Activated naive CD4-positive, alpha-beta T cell treated with Interleukin-2 at 50 U/mL for 16 hours (primary cell): ENCODE measurements around the gene ETFDH.
"Not testable (repeated sequence)": the region's sequence is repeated elsewhere in the genome, so short reads cannot be mapped to it uniquely, and the experiment has no call there.

Source experiments
- DNase-seq: peaks from one replicate; pipeline ENCODE4 v3.0.0-alpha.2; 2020

ETFDH gene

DNA sequence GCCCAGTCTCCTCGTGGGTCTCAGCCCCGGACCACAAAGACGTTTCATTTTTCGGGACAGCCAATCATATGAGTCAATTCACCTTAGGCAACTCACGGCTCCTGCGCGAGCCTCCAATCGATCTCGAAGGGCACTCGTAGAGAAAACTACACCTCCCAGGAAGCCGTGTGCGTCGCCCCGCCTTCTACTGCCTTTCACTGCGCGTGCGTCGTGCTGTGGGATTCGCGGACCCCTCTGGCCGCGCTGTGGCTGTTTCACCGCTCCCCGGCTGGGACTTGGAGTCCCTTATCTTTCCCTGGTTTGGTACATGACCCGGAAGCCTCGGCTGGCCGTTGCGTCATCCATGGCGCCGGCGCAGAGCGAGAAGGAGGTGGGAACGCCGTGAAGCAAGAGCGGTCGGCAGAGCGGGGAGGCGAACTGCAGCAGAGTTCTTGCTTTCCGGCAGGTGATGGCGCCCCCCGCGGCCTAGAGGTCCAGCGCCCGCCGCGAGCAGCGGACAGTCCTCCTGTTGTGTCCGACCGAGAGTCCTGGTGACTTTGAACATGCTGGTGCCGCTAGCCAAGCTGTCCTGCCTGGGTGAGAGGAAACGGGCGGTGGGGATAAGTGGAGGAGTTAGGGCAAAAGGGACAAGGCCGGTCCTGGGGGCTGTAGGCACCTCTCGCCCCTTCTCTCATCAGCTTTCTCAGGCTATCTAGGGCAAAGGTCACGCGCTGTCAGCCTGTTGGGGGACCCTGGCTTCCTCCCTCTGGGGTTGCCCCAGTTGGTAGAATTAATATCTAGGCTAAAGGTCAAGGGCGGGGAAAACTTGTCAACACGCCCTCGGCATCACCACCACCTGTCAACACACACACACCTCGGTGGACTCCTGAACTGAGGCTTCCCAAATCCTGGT lies at the start of gene ETFDH:
Gene ETFDH, plus strand, starts transcription at position 382 of the 892 bp plus-strand sequence. Its CDS starts 161 bp downstream, at position 543.
- DNase-seq = peak; percentile 99

DNA sequence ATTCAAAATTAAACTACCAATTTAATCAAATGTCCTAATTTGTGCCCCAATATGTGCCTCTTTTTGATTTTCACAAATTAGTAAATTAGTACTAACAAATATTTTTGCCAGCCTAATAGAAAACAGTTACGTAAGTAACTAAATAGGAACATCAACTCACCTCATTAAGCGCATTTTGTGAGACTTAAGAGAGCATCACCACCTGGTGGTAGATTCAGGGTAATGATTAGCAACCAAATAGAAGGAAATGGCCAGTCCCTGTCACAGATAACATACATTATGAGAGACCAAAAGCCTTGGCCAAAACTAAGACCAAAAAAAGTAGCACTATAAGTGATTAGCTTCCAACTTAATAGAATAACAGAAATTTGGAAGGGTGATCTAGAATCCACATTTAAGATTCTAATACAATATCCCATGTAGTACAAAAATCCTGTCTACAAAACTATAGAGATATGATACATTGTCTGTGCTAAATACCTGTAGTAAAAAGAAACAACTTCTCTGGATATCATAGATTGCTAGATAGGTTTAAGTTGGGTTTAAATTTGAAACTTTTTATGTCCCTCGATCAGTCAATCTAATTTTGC lies 47.1 kb upstream of the ETFDH start:
- no peak for DNase-seq

DNA sequence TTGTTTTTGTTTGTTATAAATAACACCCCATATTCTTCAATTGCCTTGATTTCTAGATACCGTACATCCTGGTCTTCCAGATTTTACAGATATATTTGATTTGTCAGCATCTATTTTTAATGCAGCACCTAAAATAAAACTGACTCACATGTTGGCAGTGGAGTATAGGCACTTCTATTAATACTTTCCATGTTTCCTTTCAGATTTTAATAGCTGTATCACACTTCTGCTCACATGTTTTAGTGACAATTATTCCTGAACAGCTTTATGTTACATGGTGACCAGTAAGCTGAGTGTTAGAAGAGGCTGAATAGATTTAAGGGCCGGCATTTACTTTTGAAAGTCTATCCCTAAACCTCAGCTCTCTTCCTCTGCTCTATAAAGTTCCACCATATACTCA lies 46.6 kb upstream of the ETFDH start:
- DNase-seq = no peak

DNA sequence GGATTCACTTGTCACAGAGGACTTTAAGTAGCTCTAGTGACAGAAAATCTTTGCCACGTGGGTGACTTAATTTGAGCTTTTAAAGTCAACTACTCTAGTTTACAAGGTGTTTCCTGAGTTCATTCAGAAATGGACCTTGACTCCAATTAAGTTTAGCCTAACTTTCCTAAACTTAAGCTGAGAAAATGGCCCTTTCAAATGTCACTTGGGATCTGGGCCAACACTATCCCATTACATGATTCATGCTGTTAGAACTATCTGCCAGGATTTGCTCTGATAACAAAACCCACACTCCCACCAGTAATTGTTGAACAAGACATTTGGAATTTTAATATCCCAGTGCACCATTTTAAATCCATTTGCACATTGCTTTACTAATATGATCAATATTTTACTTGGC lies 41.2 kb upstream of the ETFDH start:
- no peak for DNase-seq

DNA sequence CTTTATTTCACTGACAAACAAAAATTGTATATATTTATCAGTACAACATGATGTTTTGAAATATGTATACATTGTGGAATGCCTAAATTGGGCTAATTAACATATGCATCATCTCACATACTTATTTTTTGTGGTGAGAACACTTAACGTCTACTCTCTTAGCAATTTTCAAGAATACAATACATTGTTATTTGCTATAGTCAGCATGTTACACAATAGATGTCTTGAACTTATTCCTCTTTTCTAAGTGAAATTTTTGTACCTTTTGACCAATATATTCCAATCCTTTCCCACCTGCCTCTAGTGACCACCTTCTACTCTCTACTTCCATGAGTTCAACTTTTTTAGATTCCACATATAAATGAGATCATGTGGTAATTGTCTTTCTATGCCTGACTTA lies 35.5 kb upstream of the ETFDH start:
- no peak for DNase-seq

DNA sequence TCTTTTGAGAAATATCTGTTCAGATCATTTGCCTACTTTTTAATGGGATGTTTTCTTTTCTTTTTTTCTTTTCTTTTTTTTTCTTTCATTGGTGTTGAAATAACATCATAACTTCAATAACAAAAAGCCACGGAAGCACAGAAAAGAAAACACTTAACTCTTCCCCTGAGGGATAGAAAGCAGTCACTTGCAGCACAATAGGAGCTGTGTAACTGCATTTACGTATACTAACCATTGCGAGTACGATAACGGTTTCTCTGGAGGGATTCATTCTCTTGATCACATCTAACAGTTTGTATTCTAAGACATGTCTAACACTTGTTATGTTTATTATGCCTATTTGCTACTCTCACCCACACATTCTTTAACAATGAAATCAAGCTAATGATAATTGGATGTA lies 27.7 kb upstream of the ETFDH start:
- no peak for DNase-seq

DNA sequence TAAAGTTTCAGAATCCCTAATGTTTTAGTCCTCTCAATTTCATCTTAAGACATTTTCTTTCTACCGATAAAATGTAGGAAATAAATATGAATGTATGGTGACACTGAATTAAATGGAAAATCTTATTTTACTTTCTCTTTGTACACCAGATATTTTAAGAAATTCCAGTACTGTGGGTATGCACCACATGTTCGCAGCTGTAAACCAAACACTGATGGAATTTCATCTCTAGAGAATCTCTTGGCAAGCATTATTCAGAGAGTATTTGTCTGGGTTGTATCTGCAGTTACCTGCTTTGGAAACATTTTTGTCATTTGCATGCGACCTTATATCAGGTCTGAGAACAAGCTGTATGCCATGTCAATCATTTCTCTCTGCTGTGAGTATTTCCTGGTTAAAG lies 27.3 kb upstream of the ETFDH start:
- no peak for DNase-seq

DNA sequence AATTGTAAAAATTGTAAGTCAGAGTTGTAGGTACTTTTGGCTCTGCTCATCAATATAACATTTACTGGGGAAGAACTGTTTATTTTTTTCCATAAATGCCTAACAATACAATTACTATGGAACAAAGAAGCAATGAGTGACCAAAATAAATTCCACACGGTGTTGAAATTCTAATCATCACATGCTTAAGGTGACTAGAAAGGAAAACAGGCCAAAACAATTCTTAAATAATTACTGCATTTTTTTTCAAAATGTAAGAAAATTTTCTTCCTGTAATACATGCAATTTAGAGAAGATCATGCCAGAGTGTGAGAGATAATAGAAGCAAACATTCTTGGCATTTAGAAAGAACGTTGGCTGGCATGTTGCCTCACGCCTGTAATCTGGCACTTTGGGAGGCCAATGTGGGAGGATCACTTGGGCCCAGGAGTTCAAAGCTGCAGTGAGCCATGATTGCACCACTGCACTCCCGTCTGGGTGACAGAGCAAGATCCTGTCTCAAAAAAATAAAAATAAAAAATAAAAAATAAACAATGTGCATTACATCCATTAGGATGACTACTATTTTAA lies 22.9 kb upstream of the ETFDH start:
- no peak for DNase-seq

DNA sequence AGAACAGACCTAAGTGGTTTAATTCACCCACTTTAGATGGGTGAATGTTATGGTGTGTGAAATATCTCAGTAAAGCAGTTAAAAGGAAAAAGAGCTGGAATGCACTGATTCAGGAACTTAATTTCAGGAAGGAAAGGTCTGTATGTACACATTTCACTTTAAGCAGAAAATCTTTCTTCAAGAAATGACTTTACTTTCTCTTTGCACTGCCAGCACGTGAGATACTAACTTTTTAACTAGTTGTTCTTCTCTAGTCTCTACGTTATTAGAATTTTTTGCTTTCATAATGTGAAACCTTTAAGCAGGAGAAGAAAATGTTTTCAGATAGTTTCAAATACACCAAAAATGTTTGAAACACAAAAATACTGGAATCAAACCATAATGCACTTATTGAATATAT lies 19.2 kb upstream of the ETFDH start:
- DNase-seq = no peak

DNA sequence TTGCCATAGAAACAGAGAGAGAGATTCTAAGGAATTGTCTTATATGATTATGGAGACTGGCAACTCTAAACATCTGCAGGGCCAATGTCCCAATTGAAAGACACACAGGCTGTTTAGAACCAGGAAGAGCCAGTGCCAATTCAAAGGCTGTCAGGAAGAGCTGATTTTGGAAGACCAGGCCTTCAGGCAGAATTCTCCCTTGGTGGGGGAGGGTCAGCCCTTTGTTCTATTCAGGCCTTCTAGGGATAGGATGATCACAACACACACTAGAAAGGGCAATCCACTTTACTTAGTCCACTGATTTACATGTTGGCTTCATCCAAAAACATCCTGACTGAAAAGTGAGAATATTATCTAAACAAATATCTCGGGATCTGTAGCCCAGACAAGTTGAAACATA lies 15.7 kb upstream of the ETFDH start:
- no peak for DNase-seq

DNA sequence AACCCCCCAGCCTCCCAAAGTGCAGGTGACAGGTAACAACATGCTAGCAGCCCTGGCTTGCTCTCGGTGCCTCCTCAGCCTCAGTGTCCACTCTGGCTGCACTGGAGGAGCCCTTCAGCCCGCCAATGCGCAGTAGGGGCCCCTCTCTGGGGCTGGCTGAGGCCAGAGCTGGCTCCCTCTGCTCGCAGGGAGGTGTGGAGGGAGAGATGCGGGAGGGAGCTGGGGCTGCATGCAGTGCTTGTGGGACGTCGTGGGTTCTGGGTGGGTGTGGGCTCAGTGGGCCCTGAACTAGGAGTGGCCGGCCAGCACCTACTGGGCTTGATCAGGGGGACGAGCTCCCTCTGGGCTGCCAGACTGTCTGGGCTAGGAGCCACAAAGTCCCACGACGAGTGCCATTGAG lies 14.8 kb upstream of the ETFDH start:
- no peak for DNase-seq

DNA sequence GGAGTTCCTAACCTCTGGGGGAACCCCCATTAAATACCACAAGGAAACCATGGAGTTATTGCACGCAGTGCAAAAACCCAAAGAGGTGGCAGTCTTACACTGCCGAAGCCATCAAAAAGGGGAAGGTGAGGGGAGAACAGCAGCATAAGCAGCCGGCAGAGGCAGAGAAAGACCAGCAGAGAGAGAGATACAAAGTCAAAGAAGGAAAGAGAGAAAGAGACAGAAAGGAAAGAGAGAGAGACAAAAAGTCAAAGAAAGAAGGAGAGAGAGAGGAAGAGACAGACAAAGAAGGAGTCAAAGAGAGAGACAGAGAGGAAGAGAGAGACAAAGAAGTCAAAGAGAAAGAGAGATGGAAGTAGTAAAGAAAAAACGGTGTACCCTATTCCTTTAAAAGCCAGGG lies 8.8 kb upstream of the ETFDH start:
- not testable (repeated sequence) for DNase-seq

DNA sequence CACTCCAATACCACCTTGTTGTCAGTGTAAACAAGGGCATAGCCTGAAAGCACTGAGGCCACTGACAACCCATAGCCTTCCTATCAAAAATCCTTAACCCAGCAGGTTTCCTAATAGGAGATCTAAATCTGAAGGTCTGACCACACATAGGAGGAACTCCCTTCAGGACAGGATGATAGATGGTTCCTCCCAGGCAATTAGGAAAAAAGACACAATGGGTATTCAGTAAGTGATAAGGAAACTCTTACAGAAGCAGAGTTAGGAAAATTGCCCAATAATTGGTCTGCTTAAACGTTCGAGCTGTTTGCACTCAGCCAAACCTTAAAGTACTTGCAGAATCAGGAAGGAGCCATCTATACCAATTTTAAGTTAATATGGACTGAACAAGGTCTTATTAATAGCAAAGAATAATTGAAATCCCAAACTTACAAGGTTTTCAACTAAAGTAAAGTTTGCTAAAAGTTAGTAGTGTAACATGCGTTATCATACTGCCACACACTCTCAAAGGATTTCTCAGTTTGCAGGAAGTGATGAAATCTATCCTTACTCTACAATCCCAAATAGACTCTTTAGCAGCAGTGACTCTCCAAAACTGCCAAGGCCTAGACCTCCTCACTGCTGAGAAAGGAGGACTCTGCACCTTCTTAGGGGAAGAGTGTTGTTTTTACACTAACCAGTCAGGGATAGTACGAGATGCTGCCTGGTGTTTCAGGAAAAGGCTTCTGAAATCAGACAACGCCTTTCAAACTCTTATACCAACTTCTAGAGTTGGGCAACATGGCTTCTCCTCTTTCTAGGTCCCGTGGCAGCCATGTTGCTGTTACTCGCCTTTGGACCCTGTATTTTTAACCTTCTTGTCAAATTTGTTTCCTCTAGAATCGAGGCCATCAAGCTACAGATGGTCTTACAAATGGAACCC lies 8.1 kb upstream of the ETFDH start:
- not testable (repeated sequence) for DNase-seq

DNA sequence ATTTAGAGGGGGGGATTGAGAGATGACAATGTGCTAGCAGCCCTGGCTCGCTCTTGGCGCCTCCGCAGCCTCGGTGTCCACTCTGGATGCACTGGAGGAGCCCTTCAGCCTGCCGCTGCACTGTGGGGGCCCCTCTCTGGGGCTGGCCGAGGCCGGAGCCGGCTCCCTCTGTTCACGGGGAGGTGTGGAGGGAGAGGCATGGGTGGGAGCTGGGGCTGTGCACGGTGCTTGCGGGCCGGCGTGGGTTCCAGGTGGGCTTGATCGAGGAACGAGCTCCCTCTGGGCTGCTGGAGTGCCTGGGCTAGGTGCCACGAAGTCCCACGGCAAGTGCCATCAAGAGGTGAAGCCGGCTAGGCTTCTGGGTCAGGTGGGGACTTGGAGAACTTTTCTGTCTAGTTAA lies 7.3 kb upstream of the ETFDH start:
- DNase-seq = no peak

DNA sequence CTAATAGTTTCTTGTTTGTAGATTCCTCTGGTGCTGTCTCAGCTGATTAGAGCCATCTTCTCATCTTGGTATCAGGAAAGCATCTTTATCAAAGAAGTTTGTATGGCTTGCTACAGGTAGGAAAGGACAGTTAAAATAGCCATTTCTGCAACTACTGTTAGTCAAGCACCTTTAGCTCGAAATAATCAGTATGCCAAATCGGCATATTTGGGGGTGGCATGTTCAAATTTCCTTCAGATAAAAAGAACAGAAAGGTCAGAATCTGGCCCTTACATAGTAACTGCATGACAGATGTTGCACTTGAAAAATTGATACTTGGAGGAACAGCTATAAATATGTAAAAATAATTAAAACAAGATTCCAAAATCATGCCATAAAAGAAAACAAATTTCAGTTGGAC lies 5.2 kb upstream of the ETFDH start:
- no peak for DNase-seq

DNA sequence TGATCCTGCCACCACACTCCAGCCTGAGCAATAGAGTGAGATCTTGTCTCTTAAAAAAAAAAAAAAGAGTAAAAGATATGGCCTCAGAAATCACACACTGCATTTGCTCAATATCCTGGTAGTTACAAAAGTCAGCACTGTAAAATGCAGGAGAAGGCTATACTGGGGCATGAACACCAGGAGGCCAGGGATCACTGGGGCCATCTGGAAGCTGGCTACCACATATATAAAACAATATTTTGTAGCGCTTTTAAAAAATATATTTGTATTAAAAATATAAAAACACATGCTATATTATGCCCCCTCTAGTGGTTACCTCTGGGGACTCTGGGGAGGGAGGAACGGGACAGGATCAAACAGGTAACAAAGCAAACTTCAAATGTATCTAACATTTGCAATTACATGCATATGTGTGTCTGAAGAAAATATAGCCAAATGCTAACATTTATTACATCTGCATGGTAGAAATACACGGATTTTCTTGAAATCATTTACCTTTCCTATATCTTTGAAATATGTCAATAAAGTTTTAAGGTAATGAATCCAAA lies 4.4 kb upstream of the ETFDH start:
- peak; percentile 31 for DNase-seq

DNA sequence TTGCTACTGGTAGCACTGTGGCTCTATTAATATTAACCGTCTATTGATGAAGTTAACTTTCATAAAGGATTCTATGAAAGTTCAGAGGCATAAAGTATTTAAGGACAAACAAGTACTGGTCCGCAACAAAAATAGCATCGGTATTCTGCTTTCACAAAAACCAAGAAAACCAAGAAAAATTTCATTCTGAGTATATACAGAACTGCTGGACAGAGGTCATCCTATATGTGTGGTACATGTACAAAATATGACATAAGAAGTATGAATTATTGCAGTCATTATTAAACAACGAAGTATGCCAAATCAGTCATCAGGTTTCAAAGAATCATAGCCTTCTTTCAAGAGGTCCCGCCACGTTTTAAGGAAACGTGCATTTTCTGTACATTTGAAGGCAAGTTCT lies 2.8 kb upstream of the ETFDH start:
- DNase-seq = no peak

DNA sequence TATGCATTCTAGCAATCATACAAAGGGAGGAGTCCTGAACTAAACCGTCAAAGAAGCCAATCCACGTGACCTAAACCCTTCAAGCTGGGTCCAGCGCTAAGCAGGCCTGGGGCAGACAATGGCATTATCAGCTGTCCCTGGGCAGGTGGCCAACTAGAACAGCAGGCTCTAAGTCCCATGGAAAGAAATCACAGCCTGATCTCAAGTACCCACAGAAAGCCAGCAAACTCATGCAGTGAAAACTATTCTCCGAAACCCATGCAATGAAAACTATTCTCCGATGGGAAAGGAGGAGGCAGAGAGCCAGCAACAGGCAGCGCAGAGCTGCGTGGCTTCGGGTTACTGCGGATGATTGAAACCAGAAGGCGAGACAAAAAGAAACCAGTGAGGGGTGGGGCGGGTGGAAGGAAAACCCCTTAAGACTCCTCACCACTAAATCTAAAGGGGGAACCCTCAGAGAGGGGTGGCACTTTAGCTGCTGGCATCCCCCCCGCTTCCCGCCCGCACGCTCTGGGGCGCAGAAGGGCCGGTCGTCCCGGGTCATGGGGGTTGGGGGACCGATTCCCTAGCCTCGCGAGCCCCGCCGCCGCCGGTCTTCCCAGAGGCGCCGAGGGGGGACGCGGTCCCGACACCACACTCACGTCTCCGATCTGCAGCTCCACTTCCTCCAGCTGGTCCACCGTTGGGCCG lies 976 bp upstream of the ETFDH start:
- DNase-seq = peak; percentile 67

DNA sequence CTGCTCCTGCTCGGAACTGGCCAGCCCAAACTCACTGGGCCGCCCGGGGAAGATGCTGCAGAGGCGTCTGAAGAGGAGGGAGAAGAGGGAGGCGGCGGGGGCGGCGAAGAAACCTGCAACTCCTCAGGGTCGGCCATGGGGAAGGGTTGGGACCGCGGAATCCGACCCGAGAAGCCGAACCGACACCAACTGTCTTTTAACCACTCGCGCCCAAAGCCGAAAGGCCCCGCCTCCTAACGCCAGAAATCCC lies 506 bp upstream of the ETFDH start, which contains the start of gene C4orf46:
Gene C4orf46, minus strand, starts transcription at position 223 of the 250 bp plus-strand sequence. Its CDS starts 86 bp downstream, at position 137.
- no peak for DNase-seq

DNA sequence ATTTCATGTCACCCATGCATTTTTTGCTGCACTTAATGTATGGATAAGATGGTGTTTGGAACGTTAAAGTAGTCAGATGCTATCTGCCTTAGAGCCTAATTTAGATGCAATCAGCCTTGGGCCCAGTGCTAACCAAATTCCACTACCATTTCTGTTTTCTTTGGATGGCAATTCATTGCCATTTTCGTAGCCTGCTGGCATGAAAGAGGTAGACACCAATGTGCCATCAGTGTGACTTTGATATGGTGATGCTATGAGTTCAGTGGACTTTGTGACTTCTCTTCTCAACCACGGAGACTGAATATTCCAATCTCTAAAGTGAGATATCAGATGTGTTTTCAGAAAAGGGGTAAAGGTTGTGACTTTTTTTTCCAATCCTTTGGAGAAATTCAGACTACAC lies 1.5 kb downstream of the ETFDH start:
- no peak for DNase-seq

DNA sequence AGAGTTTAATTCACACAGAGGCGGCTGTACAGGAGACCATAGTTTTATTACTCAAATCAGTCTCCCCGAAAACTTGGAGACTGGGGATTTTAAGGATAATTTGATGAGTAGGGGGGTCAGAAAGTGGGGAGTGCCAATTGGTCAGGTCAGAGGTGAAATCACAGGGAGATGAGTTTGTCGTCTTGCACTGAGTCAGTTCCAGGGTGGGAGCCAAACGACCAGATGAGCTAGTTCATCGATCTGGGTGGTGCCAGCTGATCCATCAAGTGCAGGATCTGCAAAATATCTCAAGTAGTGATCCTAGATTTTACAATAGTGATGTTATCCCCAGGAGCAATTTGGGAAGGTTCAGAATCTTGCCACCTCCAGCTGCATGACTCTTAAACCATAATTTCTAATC lies 4.0 kb downstream of the ETFDH start:
- DNase-seq = no peak

DNA sequence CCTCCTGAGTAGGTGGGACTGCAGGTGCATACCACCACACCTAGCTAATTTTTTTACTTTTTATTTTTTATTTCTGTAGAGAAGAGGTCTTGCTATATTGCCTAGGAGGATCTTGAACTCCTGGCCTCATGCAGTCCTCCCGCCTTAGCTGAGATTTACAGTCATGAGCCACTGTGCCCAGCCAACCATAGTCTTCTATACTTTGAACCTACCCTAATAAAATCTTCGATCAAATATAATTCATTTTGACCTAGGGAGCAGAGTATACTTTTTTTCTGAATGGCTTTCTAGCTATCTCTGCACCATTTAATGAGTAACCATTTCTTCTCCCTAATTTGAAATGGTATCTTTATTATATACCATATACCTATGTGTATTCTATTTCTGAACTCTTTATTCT lies 6.7 kb downstream of the ETFDH start:
- no peak for DNase-seq
